B cell (primary cell): ENCODE measurements around the gene SHC2. TPM values are rescaled to one million over a fixed set of nuclear protein-coding genes. Genes with fewer than 3 reads are reported as not detected.

Experiments
- ATAC-seq: fragments of 200-7000 bp; cut with Tn5 transposase; one replicate; pipeline ENCODE4 v1.10.0; 2021; ENCODE audit warnings: low read depth, mild to moderate bottlenecking, moderate number of reproducible peaks, moderate library complexity
- CTCF ChIA-PET: fragments of 350-600 bp; sonication (Branson Sonifier 250); formaldehyde crosslinking; loops from one replicate; lab custom pipeline; 2021; ENCODE audit warnings: antibody characterized with exemption, inconsistent platforms; lab: Charles Lee
- POLR2A ChIA-PET: fragments of 350-600 bp; sonication (Branson Sonifier 250); formaldehyde crosslinking; loops from one replicate; lab custom pipeline; 2021; ENCODE audit warnings: antibody characterized with exemption; lab: Charles Lee
- DNase-seq: peaks from one replicate; pipeline ENCODE4 v3.0.0; 2013
- H2AFZ ChIP-seq: 2 replicates; pipeline ENCODE4 v1.6.1; 2012; ENCODE audit warnings: mild to moderate bottlenecking, low read depth, low read length; ENCODE audit not compliant: insufficient read depth, poor library complexity, severe bottlenecking
- H3K27ac ChIP-seq, 2 donors: 1 replicate in 1 of 2; 2 replicates in 1 of 2; pipeline ENCODE4 v1.5.1; 2012 to 2013; ENCODE audit warnings: low read length in 2 of 2, mild to moderate bottlenecking in 2 of 2, moderate library complexity in 1 of 2
- H3K27me3 ChIP-seq, 4 experiments: fragments of 200-600 bp in 1 of 4; sonication (generic) in 1 of 4; replicated peaks in 1 of 4; 1 replicate in 2 of 4; 2 replicates in 2 of 4; pipeline versions ENCODE4 v1.6.1 to v1.7.0; 2013 to 2016; ENCODE audit warnings: low read length in 3 of 4, mild to moderate bottlenecking in 2 of 4, mixed read lengths in 1 of 4, moderate library complexity in 1 of 4; ENCODE audit not compliant: insufficient read depth in 4 of 4, control insufficient read depth in 3 of 4; ENCODE audit errors: control extremely low read depth in 1 of 4
- H3K36me3 ChIP-seq, 2 experiments: replicated peaks in 1 of 2; 1 replicate in 1 of 2; 2 replicates in 1 of 2; pipeline versions ENCODE4 v1.6.1 to v1.7.1; 2013; ENCODE audit warnings: low read length in 1 of 2; ENCODE audit not compliant: insufficient read depth in 2 of 2, control insufficient read depth in 1 of 2; ENCODE audit errors: control extremely low read depth in 1 of 2, extremely low read depth in 1 of 2
- H3K4me1 ChIP-seq, 2 donors: fragments of 200-600 bp in 1 of 2; sonication (generic) in 1 of 2; 1 replicate in 1 of 2; 2 replicates in 1 of 2; pipeline versions ENCODE4 v1.5.1 to v1.6.1; 2013 to 2017; ENCODE audit warnings: low read length in 2 of 2; ENCODE audit not compliant: control insufficient read depth in 2 of 2, insufficient read depth in 2 of 2
- H3K4me2 ChIP-seq: replicated peaks from 2 replicates; pipeline ENCODE3; 2012; ENCODE audit warnings: mild to moderate bottlenecking, low read depth, low read length; ENCODE audit not compliant: poor library complexity, severe bottlenecking
- H3K4me3 ChIP-seq, 5 experiments: fragments of 200-600 bp in 1 of 5; sonication (generic) in 1 of 5; 1 replicate in 3 of 5; 2 replicates in 2 of 5; pipeline versions ENCODE4 v1.5.1 to v1.7.0; 2011 to 2016; ENCODE audit warnings: low read length in 4 of 5, mild to moderate bottlenecking in 4 of 5, low read depth in 2 of 5, control low read depth in 1 of 5, moderate library complexity in 1 of 5; ENCODE audit not compliant: insufficient read depth in 1 of 5; ENCODE audit errors: control extremely low read depth in 1 of 5, extremely low read depth in 1 of 5
- H3K79me2 ChIP-seq: fragments of 200-600 bp; sonication (generic); one replicate; pipeline ENCODE4 v1.6.0; 2016; ENCODE audit warnings: low read length; ENCODE audit not compliant: control insufficient read depth, insufficient read depth
- H3K9ac ChIP-seq: fragments of 200-600 bp; sonication (generic); 2 replicates; pipeline ENCODE4 v1.6.1; 2017; ENCODE audit warnings: mild to moderate bottlenecking, low read length, moderate library complexity
- H3K9me3 ChIP-seq, 3 donors: one replicate each; pipeline versions ENCODE4 v1.6.1 to v1.7.1; 2013; ENCODE audit warnings: low read length in 2 of 3; ENCODE audit not compliant: control insufficient read depth in 2 of 3, insufficient read depth in 1 of 3; ENCODE audit errors: control extremely low read depth in 1 of 3
- H4K20me1 ChIP-seq: 2 replicates; pipeline ENCODE4 v1.6.0; 2012; ENCODE audit warnings: mild to moderate bottlenecking, low read length; ENCODE audit not compliant: insufficient read depth, control insufficient read depth, poor library complexity, severe bottlenecking
- H3K27ac Mint-ChIP-seq: one replicate; pipeline ENCODE4 v1.8.0; 2021; ENCODE audit warnings: mixed read lengths
- H3K27me3 Mint-ChIP-seq: one replicate; pipeline ENCODE4 v1.8.0; 2021; ENCODE audit warnings: mixed read lengths
- H3K4me1 Mint-ChIP-seq: one replicate; pipeline ENCODE4 v1.8.0; 2021; ENCODE audit warnings: mixed read lengths
- H3K4me3 Mint-ChIP-seq: one replicate; pipeline ENCODE4 v1.8.0; 2021; ENCODE audit warnings: mixed read lengths
- H3K9me3 Mint-ChIP-seq: one replicate; pipeline ENCODE4 v1.8.0; 2022; ENCODE audit warnings: mixed read lengths; ENCODE audit not compliant: insufficient read depth
- CTCF ChIP-seq: fragments of 200-600 bp; IDR thresholded peaks from one replicate; pipeline ENCODE4 v1.8.0; 2022; ENCODE audit warnings: antibody characterized with exemption, mild to moderate bottlenecking
- EZH2 ChIP-seq: IDR thresholded peaks from 2 replicates; pipeline ENCODE4 v1.6.1; 2012; ENCODE audit warnings: borderline replicate concordance, low read depth, mild to moderate bottlenecking, moderate library complexity, low read length; ENCODE audit not compliant: insufficient read depth, poor library complexity, severe bottlenecking
- WGBS: methylation state at CpG from one replicate; pipeline ENCODE4 v1.1.5; 2013; ENCODE audit warnings: missing lambda C conversion rate; ENCODE audit not compliant: insufficient coverage; 5-methylcytosine and 5-hydroxymethylcytosine counted together
- intact Hi-C: fragments of 100-400 bp; cut with micrococcal nuclease; formaldehyde crosslinking; loops from one replicate; pipeline ENCODE4 v1.10.0; 2022
- polyA plus RNA-seq: library from polyadenylated mRNA; depleted of rRNA; stranded (reverse); fragments of >200 nt; gene quantifications from 2 replicates; pipeline ENCODE4 v1.2.3, GENCODE V29; 2012
- total RNA-seq, 2 donors: library from RNA; stranded (reverse); fragments of 120-200 nt in 1 of 2; gene quantifications; 1 replicate in 1 of 2; 2 replicates in 1 of 2; pipeline versions ENCODE4 v1.2.3 to v1.2.4, GENCODE V29; 2013 to 2022

SHC2 gene
- total and polyA plus RNA-seq, 2 donors (not counting 1 experiment from before 2014, with no cell fraction given): 0.19 TPM; not detected in 1

GRCh38 chr19:455031-455705 is 5.7 kb downstream of the SHC2 start:
- Histone ChIP-seq H3K4me2 (no peak overlapping the region), H3K79me2 (no peaks in the 10 kb centered on the region), H3K27me3 (peaks cover 0 to 20% (median 2%) of the 10 kb centered on the region in 4 experiments), H2AFZ (no peak overlapping the region), H3K4me1 (peaks cover 5% of the 10 kb centered on the region in 2 donors), H3K27ac (no peak overlapping the region), H3K36me3 (no peaks in the 10 kb centered on the region), H3K9ac (no peak overlapping the region), H3K9me3 (peaks cover 0 to 34% (median 0%) of the 10 kb centered on the region in 3 donors), H4K20me1 (no peaks in the 10 kb centered on the region), H3K4me3 (no peak overlapping the region)
- Mint-ChIP-seq H3K27ac (no peak overlapping the region), H3K9me3 (no peaks in the 10 kb centered on the region), H3K4me3 (no peak overlapping the region), H3K4me1 (peaks cover 6% of the 10 kb centered on the region), H3K27me3 (peaks cover 10% of the 10 kb centered on the region)
- DNase-seq (no peak), ATAC-seq (no peak)
- POLR2A ChIA-PET: no interaction called here
- 95% methylated on average over 37 of the region's 39 CpGs for WGBS
- intact Hi-C loops: no loop called here
- CTCF ChIA-PET: no interaction called here
- TF ChIP-seq CTCF (no peak), EZH2 (no peak)

- peaks cover 0 to 32% (median 0%) of the 10 kb centered on the region in 3 donors for H3K9me3 ChIP-seq
- no peaks in the 10 kb centered on the region for H4K20me1 ChIP-seq
- intact Hi-C loops: no loop called here
- no peak overlapping the region for H3K4me2 ChIP-seq
- H2AFZ ChIP-seq: no peak overlapping the region
- Mint-ChIP-seq H3K9me3 (no peaks in the 10 kb centered on the region), H3K27ac (no peak overlapping the region), H3K27me3 (peaks cover 5% of the 10 kb centered on the region), H3K4me3 (no peak overlapping the region), H3K4me1 (no peaks in the 10 kb centered on the region)
- H3K79me2 ChIP-seq: no peaks in the 10 kb centered on the region
- H3K4me1 ChIP-seq: no peaks in the 10 kb centered on the region
- H3K36me3 ChIP-seq: no peaks in the 10 kb centered on the region
- H3K4me3 ChIP-seq: no peak overlapping the region
- DNase-seq (no peak), ATAC-seq (no peak)
- CTCF ChIA-PET: no interaction called here
- H3K9ac ChIP-seq: no peak overlapping the region
- POLR2A ChIA-PET: no interaction called here
- WGBS: 94% methylated on average over 22 of the region's 22 CpGs
- H3K27me3 ChIP-seq: peaks cover 0 to 6% (median 0%) of the 10 kb centered on the region in 4 experiments
- no peak overlapping the region for H3K27ac ChIP-seq
- TF ChIP-seq CTCF (no peak), EZH2 (no peak)
Measured at GRCh38 chr19:453606-454005, 7.2 kb downstream of the SHC2 start.
